Stomach (tissue), 9 donors: ENCODE data around the gene TLE2. TPM values are rescaled to one million over a fixed set of nuclear protein-coding genes. Genes with fewer than 3 reads are reported as not detected.

Source experiments
- DNase-seq, 2 donors: peaks; one replicate each; pipeline versions ENCODE4 v3.0.0 to v3.0.0-alpha.2; 2013 to 2019
- H3K27ac ChIP-seq, 5 donors: fragments of 200-600 bp in 4 of 5; sonication (generic) in 4 of 5; one replicate each; pipeline ENCODE4 v1.5.1; 2013 to 2019; ENCODE audit warnings: mild to moderate bottlenecking in 1 of 5, moderate library complexity in 1 of 5
- H3K27me3 ChIP-seq, 3 donors: fragments of 200-600 bp; sonication (generic); one replicate each; pipeline ENCODE4 v1.5.1; 2017 to 2019; ENCODE audit warnings: mixed run types in 1 of 3
- H3K36me3 ChIP-seq, 4 donors: fragments of 200-600 bp; sonication (generic); 1 replicate in 3 of 4; 2 replicates in 1 of 4; pipeline ENCODE4 v1.5.1; 2016 to 2019
- H3K4me1 ChIP-seq, 4 donors: fragments of 200-600 bp; sonication (generic); one replicate each; pipeline ENCODE4 v1.5.1; 2016 to 2019
- H3K4me3 ChIP-seq, 4 donors: fragments of 200-600 bp; sonication (generic) in 3 of 4; one replicate each; pipeline ENCODE4 v1.5.1; 2016 to 2019; ENCODE audit warnings: mild to moderate bottlenecking in 1 of 4
- H3K9me3 ChIP-seq, 4 donors: fragments of 200-600 bp; sonication (generic); one replicate each; pipeline ENCODE4 v1.5.1; 2016 to 2019
- EP300 ChIP-seq: sonication (generic); formaldehyde crosslinking; IDR thresholded peaks from one replicate; pipeline ENCODE4 v1.6.1; 2017; ENCODE audit warnings: antibody characterized with exemption
- POLR2A ChIP-seq, 4 donors: fragments of 450-650 bp; IDR thresholded peaks; one replicate each; pipeline ENCODE4 v1.6.1; 2016; ENCODE audit warnings: antibody characterized with exemption in 4 of 4, control low read depth in 2 of 4, mild to moderate bottlenecking in 1 of 4, moderate library complexity in 1 of 4
- POLR2AphosphoS5 ChIP-seq, 3 donors: sonication (generic); formaldehyde crosslinking; IDR thresholded peaks; one replicate each; pipeline ENCODE4 v1.6.1; 2016; ENCODE audit warnings: antibody characterized with exemption in 3 of 3
- WGBS, 5 donors: extraction: QIAGEN DNeasy Blood & Tissue Kit in 3 of 5; methylation state at CpG; one replicate each; pipeline versions ENCODE4 v1.1.5 to v1.1.7; 2013 to 2018; 5-methylcytosine and 5-hydroxymethylcytosine counted together
- intact Hi-C: fragments of 100-400 bp; cut with DNase I; formaldehyde crosslinking; loops from one replicate; pipeline ENCODE4 v1.15.1; 2023; ENCODE audit warnings: low total_unique reads
- polyA plus RNA-seq, 3 donors: library from polyadenylated mRNA; stranded (reverse); fragments of 200-250 nt; gene quantifications; one replicate each; pipeline ENCODE4 v1.2.3, GENCODE V29; 2013
- total RNA-seq, 5 donors: library from RNA; depleted of rRNA; stranded (reverse); fragments of >200 nt; gene quantifications; one replicate each; pipeline versions ENCODE4 v1.1.0 to v1.2.3, GENCODE V29; 2014 to 2016
- TF ChIP-seq, protein P1 (sequence below), 7 experiments: fragments of 450-650 bp in 4 of 7; fragments of 200-600 bp in 3 of 7; sonication (generic) in 3 of 7; IDR thresholded peaks; one replicate each; pipeline ENCODE4 v1.5.1; 2016 to 2019; ENCODE audit warnings: antibody characterized with exemption in 7 of 7, control low read depth in 2 of 7, mild to moderate bottlenecking in 1 of 7
- donor health status: healthy with polysubstance abuse.
- donor health status: Bipolar disorder and iron deficiency.
- donor health status: healthy.

Gene TLE2
- total and polyA plus RNA-seq, 8 donors = 13.8 to 92.9 (median 23.8) TPM

DNA sequence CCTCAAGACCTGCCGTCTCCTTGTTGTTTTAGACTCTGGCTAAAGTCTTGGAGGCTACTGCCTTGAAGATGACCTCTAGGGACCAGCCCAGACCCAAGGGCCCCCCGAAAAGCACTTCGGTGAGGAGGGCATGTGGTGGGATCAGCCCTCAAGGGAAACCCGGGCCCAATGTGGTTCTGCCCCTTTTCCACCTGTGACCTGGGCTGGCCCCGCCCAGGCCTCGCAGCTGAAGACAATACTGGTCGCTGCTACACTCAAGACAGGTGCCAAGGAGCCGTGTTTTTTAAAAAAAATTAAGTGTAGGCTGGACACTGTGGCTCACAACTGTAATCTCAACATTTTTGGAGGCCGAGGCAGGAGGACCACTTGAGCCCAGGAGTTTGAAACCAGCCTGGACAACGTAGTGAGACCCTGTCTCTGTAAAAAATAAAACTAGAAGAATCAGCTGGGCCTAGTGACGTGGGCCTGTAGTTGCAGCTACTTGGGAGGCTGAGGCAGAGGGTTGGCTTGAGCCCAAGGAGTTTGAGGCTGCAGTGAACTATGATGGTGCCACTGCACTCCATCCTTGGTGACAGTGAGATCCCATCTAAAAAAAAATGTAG, 50.8 kb downstream of the TLE2 start:
- WGBS, 5 donors = 41 to 62% (median 52%) methylated on average over 10 to 11 of the region's 11 CpGs
- no peak for DNase-seq
- intact Hi-C loops = no loop called here
- no peak for TF ChIP-seq POLR2AphosphoS5 (IDR thresholded peaks at IDR 0.05)
- no peak for TF ChIP-seq POLR2A (IDR thresholded peaks at IDR 0.05)
- TF ChIP-seq EP300 = no peak
- TF ChIP-seq, protein P1, sequence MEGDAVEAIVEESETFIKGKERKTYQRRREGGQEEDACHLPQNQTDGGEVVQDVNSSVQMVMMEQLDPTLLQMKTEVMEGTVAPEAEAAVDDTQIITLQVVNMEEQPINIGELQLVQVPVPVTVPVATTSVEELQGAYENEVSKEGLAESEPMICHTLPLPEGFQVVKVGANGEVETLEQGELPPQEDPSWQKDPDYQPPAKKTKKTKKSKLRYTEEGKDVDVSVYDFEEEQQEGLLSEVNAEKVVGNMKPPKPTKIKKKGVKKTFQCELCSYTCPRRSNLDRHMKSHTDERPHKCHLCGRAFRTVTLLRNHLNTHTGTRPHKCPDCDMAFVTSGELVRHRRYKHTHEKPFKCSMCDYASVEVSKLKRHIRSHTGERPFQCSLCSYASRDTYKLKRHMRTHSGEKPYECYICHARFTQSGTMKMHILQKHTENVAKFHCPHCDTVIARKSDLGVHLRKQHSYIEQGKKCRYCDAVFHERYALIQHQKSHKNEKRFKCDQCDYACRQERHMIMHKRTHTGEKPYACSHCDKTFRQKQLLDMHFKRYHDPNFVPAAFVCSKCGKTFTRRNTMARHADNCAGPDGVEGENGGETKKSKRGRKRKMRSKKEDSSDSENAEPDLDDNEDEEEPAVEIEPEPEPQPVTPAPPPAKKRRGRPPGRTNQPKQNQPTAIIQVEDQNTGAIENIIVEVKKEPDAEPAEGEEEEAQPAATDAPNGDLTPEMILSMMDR (IDR thresholded peaks at IDR 0.05) = no peak
- Histone ChIP-seq H3K4me1 (peaks cover 29 to 61% (median 48%) of the 10 kb centered on the region in 4 donors), H3K9me3 (no peaks in the 10 kb centered on the region), H3K27ac (peak overlapping the region in 4 of 5 donors; percentile 23 to 68 (median 51)), H3K4me3 (no peak overlapping the region), H3K27me3 (no peaks in the 10 kb centered on the region), H3K36me3 (no peaks in the 10 kb centered on the region)

DNA sequence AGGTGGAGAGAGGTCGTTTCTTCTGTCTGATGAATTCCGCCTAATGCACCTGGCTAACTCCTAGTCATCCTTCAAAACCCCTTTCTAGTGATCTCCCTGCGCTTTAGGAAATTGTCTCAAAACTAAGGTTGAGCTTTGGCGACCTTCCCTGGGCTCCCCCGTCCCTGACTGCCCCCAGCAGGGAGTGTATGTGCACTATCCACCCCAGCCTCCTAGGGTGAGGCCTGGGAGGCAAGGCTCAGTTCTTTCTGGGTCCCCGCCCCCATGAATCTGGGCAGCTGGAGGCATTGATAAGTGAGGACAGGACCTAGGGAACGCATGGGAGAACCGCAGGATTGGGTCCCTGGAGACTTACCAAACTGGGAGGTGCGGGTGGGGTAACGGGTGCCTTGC, 51.3 kb downstream of the TLE2 start:
- DNase-seq = no peak
- H3K4me1 ChIP-seq = peaks cover 25 to 61% (median 45%) of the 10 kb centered on the region in 4 donors
- no peaks in the 10 kb centered on the region for H3K36me3 ChIP-seq
- no peak for TF ChIP-seq POLR2AphosphoS5 (IDR thresholded peaks at IDR 0.05)
- TF ChIP-seq POLR2A (IDR thresholded peaks at IDR 0.05) = no peak
- TF ChIP-seq, protein P1 (IDR thresholded peaks at IDR 0.05) = no peak
- TF ChIP-seq EP300 = no peak
- WGBS, 5 donors = 30 to 49% (median 37%) methylated on average over 8 to 10 of the region's 10 CpGs
- H3K9me3 ChIP-seq = no peaks in the 10 kb centered on the region
- intact Hi-C loops = no loop called here
- H3K27me3 ChIP-seq = no peaks in the 10 kb centered on the region
- H3K4me3 ChIP-seq = peak overlapping the region; percentile 47 to 54 (median 51)
- peak overlapping the region; percentile 23 to 68 (median 48) for H3K27ac ChIP-seq

DNA sequence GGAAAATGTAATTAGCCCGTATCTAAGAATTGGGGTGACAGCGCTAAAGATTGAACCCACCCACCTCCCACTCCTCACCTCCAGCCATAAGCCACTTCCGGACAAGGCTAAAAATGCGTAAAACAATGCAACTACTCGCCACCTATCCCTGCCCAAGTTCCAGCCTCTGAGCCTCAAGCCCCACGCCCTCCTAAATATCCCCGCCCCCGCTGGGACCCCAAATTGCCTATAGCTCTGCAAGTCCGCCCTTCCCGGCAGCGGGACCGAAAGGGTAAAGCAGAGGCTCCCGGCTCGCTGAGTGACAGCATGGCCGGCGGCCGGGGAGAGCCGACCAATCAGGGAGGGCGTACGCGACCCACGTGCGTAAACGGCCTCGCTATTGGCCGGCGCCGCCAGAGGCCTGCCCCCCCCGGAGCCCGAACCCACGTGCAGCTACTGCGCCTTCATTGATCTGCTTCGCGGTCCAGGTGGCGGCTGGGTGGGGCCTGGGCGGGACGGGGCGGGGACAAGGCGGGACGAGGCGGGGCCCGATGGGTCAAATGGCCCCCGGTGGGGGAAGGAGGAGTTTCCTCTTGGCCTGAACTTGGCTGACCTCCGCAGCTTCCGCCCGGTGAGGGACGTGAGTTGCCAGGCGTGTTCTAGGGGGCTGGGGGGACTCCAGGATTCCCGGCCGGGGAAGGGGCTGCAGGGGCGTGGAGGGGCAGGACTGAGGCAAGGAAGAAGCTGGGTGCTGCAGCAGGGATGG, 51.9 kb downstream of the TLE2 start, which contains the start of gene TLE6:
TLE6 (plus strand) TSS at position 564 of the 745 bp plus-strand sequence. CDS start 670 bp downstream, outside the sequence.
- intact Hi-C loops = no loop called here
- H3K9me3 ChIP-seq = no peaks in the 10 kb centered on the region
- TF ChIP-seq, protein P1 (IDR thresholded peaks at IDR 0.05) = no peak
- peak in 2 of 3 donors; percentile 24 to 52 for TF ChIP-seq POLR2AphosphoS5 (IDR thresholded peaks at IDR 0.05)
- no peaks in the 10 kb centered on the region for H3K27me3 ChIP-seq
- no peaks in the 10 kb centered on the region for H3K36me3 ChIP-seq
- peak; percentile 97 to 99 for DNase-seq
- H3K4me3 ChIP-seq = peak within 1 kb of the TSS; percentile 47 to 54 (median 51)
- H3K4me1 ChIP-seq = peaks cover 19 to 56% (median 41%) of the 10 kb centered on the region in 4 donors
- peak within 1 kb of the TSS; percentile 23 to 68 (median 48) for H3K27ac ChIP-seq
- 0 to 1% (median 0%) methylated on average over 18 to 51 of the region's 51 CpGs for WGBS, 5 donors

DNA sequence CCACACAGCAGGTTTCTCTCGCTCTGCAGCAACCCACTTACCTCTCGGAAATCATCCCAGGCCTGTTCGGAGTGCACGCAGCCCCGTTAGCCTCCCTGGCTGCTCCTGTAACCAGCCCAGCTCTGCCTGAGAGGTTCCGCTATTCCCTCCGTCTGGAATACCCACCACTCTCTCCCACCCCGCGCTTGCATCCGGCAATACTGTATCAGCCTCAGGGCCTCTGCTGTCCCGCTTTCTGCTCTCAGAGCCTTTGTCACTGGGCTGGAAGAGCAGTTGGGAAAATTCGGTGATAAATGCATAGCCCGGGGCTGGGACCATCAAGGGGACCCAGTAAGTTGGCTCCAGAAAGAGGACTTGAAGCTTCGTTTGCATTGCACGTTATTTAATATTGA, 52.5 kb downstream of the TLE2 start:
- peak overlapping the region; percentile 47 to 54 (median 51) for H3K4me3 ChIP-seq
- H3K9me3 ChIP-seq = no peaks in the 10 kb centered on the region
- intact Hi-C loops = no loop called here
- TF ChIP-seq, protein P1 (IDR thresholded peaks at IDR 0.05) = no peak
- no peak for TF ChIP-seq EP300
- TF ChIP-seq POLR2A (IDR thresholded peaks at IDR 0.05) = no peak
- no peak for TF ChIP-seq POLR2AphosphoS5 (IDR thresholded peaks at IDR 0.05)
- no peaks in the 10 kb centered on the region for H3K27me3 ChIP-seq
- no peaks in the 10 kb centered on the region for H3K36me3 ChIP-seq
- no peak for DNase-seq
- H3K27ac ChIP-seq = peak overlapping the region in 3 of 5 donors; percentile 48 to 68 (median 49)
- WGBS, 5 donors = 10 to 12% (median 11%) methylated on average over 15 of the region's 15 CpGs
- peaks cover 17 to 61% (median 45%) of the 10 kb centered on the region in 4 donors for H3K4me1 ChIP-seq
